ENCODE data around the gene ICAM3. TPM values are rescaled to one million over a fixed set of nuclear protein-coding genes. Genes with fewer than 3 reads are reported as not detected.
A peak's percentile ranks its signal among the peaks of the same experiment; 100 is the strongest.

Gene ICAM3
- total and polyA plus RNA-seq, 2 experiments from 2014 or later = 5.2 to 16.8 TPM

GRCh38 chr19:10332965-10333757, 6.3 kb downstream of the ICAM3 start, which contains the start of gene RAVER1:
RAVER1 (minus strand) TSS chr19:10333529; CDS start chr19:10333507, 22 bp downstream.
- Histone ChIP-seq H3K4me1 (ENCODE audit: insufficient read depth) (peaks cover 8% of the 10 kb centered on the region), H3K36me3 (replicated peaks; ENCODE audit: insufficient read depth, low read depth) (no peaks in the 10 kb centered on the region), H3K79me2 (peaks cover 37% of the 10 kb centered on the region), H3K27ac (peak within 1 kb of the TSS; percentile 93), H3K4me2 (peak within 1 kb of the TSS; percentile 95), H3K27me3 (no peaks in the 10 kb centered on the region), H3K9me3 (ENCODE audit: low read depth) (no peaks in the 10 kb centered on the region), H2AFZ (peak within 1 kb of the TSS; percentile 49), H4K20me1 (ENCODE audit: insufficient read depth, poor library complexity, severe bottlenecking) (peaks cover 22% of the 10 kb centered on the region), H3K9me2 (replicated peaks; ENCODE audit: insufficient read depth) (no peaks in the 10 kb centered on the region), H3K4me3 (peak within 1 kb of the TSS; percentile 80)
- under 1% methylated on average over 51 of the region's 82 CpGs for WGBS (ENCODE audit: low lambda C conversion rate, missing lambda C conversion rate)
- DNase-seq (ENCODE audit: low spot score) = peak; percentile 100
- TF ChIP-seq EZH2 (IDR thresholded peaks at IDR 0.05; ENCODE audit: borderline replicate concordance) (no peak), EZH2phosphoT487 (IDR thresholded peaks at IDR 0.05; ENCODE audit: low read depth, severe bottlenecking, unreplicated experiment) (no peak)
- TF ChIP-seq, protein P1, sequence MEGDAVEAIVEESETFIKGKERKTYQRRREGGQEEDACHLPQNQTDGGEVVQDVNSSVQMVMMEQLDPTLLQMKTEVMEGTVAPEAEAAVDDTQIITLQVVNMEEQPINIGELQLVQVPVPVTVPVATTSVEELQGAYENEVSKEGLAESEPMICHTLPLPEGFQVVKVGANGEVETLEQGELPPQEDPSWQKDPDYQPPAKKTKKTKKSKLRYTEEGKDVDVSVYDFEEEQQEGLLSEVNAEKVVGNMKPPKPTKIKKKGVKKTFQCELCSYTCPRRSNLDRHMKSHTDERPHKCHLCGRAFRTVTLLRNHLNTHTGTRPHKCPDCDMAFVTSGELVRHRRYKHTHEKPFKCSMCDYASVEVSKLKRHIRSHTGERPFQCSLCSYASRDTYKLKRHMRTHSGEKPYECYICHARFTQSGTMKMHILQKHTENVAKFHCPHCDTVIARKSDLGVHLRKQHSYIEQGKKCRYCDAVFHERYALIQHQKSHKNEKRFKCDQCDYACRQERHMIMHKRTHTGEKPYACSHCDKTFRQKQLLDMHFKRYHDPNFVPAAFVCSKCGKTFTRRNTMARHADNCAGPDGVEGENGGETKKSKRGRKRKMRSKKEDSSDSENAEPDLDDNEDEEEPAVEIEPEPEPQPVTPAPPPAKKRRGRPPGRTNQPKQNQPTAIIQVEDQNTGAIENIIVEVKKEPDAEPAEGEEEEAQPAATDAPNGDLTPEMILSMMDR (IDR thresholded peaks at IDR 0.05; ENCODE audit: poor library complexity) = no peak

- Histone ChIP-seq H3K36me3 (replicated peaks; ENCODE audit: insufficient read depth, low read depth) (no peaks in the 10 kb centered on the region), H4K20me1 (ENCODE audit: insufficient read depth, poor library complexity, severe bottlenecking) (peaks cover 22% of the 10 kb centered on the region), H3K27ac (peak overlapping the region; percentile 93), H3K27me3 (no peaks in the 10 kb centered on the region), H3K9me3 (ENCODE audit: low read depth) (no peaks in the 10 kb centered on the region), H3K9me2 (replicated peaks; ENCODE audit: insufficient read depth) (no peaks in the 10 kb centered on the region), H3K4me2 (peak overlapping the region; percentile 95), H3K4me1 (ENCODE audit: insufficient read depth) (peaks cover 8% of the 10 kb centered on the region), H3K79me2 (peaks cover 42% of the 10 kb centered on the region), H2AFZ (peak overlapping the region; percentile 49), H3K4me3 (peak overlapping the region; percentile 80)
- WGBS (ENCODE audit: low lambda C conversion rate, missing lambda C conversion rate) = 41% methylated on average over 18 of the region's 18 CpGs
- peak; percentile 67 for DNase-seq (ENCODE audit: low spot score)
- TF ChIP-seq, protein P1 (IDR thresholded peaks at IDR 0.05; ENCODE audit: poor library complexity) = peak; percentile 4
- TF ChIP-seq EZH2phosphoT487 (IDR thresholded peaks at IDR 0.05; ENCODE audit: low read depth, severe bottlenecking, unreplicated experiment) = no peak
Measured at GRCh38 chr19:10332158-10332964, 7.1 kb downstream of the ICAM3 start.

DNA sequence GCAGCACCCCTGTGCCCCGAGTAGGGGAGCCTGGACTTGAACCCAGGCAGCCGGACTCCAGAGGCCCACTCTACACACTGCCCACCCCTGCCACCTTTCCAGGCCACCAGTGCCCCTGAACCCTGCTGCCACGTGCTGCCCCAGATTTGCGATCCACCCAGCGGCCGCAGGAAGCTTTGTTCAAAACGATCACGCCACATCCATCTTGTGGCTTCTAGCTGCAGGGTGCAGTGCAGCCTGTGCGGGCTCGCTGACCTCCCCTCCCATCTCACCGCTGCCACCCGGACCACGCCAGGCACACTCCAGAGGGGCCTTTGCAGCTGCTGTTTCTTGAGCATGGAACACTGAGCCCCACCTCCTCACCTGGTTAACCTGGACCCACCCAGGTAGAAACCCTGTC, 9.9 kb downstream of the ICAM3 start:
- H3K36me3 ChIP-seq (replicated peaks; ENCODE audit: insufficient read depth, low read depth) = no peaks in the 10 kb centered on the region
- H3K4me3 ChIP-seq = no peak overlapping the region
- H3K27ac ChIP-seq = no peak overlapping the region
- H3K4me1 ChIP-seq (ENCODE audit: insufficient read depth) = peaks cover 8% of the 10 kb centered on the region
- H3K79me2 ChIP-seq = peaks cover 42% of the 10 kb centered on the region
- H3K9me2 ChIP-seq (replicated peaks; ENCODE audit: insufficient read depth) = no peaks in the 10 kb centered on the region
- WGBS (ENCODE audit: low lambda C conversion rate, missing lambda C conversion rate) = 96% methylated on average over 13 of the region's 13 CpGs
- TF ChIP-seq, protein P1 (IDR thresholded peaks at IDR 0.05; ENCODE audit: poor library complexity) = no peak
- no peak for TF ChIP-seq EZH2 (IDR thresholded peaks at IDR 0.05; ENCODE audit: borderline replicate concordance)
- TF ChIP-seq EZH2phosphoT487 (IDR thresholded peaks at IDR 0.05; ENCODE audit: low read depth, severe bottlenecking, unreplicated experiment) = no peak
- H2AFZ ChIP-seq = no peak overlapping the region
- peaks cover 22% of the 10 kb centered on the region for H4K20me1 ChIP-seq (ENCODE audit: insufficient read depth, poor library complexity, severe bottlenecking)
- no peak for DNase-seq (ENCODE audit: low spot score)
- no peaks in the 10 kb centered on the region for H3K27me3 ChIP-seq
- no peak overlapping the region for H3K4me2 ChIP-seq
- H3K9me3 ChIP-seq (ENCODE audit: low read depth) = no peaks in the 10 kb centered on the region

All from hepatocyte (in vitro differentiated cells).